ENCODE results near the gene METRNL.
"Not testable (repeated sequence)": the region's sequence is repeated elsewhere in the genome, so short reads cannot be mapped to it uniquely, and the experiment has no call there.

The METRNL gene

DNA sequence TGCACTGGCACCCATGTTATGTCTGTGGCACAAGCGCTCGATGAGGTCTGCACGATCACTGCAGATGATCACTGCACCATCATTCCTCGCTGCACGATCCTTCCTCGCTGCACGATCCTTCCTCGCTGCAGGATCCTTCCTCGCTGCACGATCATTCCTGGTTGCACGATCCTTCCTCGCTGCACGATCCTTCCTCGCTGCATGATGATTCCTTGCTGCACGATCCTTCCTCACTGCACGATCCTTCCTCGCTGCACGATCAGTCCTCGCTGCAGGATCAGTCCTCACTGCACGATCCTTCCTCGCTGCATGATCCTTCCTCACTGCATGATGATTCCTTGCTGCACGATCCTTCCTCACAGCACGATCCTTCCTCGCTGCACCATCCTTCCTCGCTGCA is 29.3 kb downstream of the METRNL start:
- no peak for DNase-seq

- DNase-seq: no peak
Measured at GRCh38 chr17:83109386-83109785, 30.0 kb downstream of the METRNL start.

DNA sequence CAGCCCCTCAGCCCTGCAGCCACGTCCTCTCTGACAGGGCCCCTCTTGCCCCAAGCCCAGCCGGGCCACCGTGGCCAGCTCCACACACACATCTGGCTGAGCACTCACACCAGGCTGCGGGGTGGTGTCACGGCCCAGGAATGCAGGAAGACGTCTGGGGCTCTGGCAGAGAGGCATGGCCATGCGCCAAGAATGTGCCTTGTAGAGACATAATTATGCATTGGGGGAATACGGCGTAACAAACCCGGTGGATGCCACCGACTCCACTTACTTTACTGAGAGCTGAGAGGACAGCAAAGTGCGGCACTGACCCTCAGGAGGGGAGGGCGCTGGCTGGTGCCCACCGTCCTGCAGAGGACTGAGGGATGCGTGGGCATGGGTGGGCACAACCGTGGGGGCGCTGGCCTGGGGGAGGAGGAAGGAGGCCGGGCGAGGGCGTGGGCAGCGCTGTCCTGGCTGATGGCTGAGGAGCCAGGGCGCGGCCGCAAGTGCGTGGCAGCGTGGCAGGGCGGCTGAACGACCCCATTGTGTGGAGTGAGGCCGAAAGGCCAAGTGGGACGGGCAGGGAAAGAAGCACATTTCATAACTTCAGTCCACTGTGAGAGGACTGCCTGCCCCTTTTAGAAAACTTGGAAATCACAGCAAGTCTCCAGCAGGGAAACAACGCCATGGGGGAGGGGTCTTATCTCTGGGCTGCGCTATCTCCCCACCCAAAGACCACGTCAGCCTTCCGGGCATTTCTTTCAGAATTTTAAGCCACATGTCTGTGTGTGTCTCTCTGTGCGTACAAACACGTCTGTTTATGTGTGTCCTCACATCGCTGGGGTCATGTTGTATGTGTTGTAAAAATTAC is 30.6 kb downstream of the METRNL start:
- no peak for DNase-seq

DNA sequence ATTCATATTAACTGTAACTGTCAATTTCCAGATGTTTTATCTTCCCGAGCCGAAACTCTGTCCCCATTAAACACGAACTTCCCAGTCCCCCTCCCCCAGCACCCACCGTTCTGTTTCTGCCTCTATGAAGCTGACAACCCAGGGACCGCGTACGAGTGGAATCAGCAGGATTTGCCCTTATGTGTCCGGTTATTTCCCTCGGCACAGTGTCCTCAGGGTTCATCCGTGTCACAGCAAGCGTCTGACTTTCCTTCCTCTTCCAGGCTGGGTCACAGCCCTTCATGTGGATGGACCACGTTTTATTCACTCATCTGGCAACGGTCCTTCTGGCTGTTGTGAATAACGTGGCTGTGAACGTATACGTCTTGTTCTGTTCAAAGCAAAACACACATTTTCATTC is 31.3 kb downstream of the METRNL start:
- DNase-seq: no peak

DNA sequence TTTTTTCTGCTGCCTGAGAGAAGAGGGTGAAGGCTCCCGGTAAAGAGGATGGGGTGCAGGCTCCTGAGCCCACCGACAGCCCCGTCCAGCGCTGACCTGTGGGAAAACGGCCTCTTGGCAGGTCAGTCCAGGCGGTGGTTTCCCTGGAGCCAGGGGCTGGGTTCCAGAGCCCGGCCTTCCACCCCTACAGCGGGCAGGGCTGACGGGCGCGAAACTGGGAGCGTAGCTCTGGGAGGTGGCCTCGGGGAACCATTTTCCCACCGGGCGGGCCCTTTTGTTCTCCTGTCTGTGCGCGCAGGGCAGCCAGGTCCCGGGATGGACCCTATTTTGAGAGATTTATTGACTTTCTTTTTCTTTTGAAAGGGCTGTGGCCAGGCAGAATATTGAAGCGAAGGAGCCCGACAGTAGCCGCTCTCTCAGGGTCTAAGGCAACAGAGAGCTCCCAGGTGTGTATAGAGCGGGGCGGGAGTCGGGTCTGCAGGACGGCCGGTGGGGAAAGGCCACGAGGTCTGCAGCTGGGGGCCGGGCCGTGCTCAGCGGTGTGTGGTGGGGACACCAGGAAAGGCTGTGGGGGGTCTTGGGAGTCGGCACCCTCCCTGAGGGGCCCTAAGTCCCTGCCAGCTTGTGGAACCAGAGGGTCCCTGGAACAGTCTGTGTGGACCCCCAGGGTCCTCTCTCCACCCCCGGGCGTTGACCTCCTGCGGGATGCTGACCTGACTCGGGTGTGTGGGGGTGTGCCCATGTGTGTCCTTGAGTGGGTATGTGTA is 32.3 kb downstream of the METRNL start:
- no peak for DNase-seq

DNA sequence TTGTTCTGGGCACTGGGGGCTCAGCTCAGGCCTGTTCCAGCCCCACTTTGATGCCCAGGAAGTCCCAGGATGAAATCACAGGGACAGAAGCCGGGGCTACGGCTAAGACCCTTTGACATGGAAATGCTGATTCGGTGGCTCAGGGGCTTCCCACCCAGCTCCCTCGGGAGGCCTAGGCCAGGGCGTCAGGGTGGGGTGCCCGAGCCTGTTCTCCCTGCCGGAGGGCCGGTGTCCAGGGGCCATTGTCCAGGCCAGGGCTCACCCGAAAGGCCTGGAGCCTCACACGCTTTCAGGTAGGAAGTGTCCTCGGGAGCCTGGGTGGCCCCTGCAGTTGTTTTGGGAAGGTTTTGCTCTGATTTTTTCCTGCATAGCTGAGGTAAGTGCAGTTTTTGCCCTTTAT is 34.0 kb downstream of the METRNL start:
- DNase-seq: no peak

GRCh38 chr17:83113792-83114191 is 34.4 kb downstream of the METRNL start:
- no peak for DNase-seq

GRCh38 chr17:83114706-83115105 is 35.3 kb downstream of the METRNL start:
- DNase-seq: no peak

DNA sequence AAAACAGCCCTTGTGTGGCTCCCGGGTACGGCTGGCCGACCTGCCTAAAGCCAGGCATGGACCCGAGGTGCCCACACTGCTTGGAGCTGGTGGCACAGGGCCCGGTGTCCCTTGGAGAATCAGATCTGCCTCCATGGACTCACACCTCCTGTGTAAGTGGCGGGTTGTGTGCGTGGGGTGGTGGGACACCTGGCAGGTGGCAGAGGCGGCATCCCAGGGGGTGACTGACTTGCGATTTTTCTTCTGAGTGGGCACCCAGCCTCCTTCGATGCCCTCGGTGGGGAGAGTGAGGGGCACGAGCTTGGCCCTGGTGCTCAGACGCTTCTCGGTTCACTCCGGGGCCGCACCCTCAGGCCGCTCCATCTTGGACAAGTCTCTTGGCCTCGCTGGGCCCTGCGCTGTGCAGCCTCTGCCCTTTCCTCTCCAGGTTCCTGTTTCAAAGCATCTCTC is 35.8 kb downstream of the METRNL start:
- DNase-seq: no peak

- DNase-seq: no peak
Measured at GRCh38 chr17:83115832-83116231, 36.4 kb downstream of the METRNL start.

GRCh38 chr17:83116311-83116771 is 36.9 kb downstream of the METRNL start:
- DNase-seq: no peak

DNA sequence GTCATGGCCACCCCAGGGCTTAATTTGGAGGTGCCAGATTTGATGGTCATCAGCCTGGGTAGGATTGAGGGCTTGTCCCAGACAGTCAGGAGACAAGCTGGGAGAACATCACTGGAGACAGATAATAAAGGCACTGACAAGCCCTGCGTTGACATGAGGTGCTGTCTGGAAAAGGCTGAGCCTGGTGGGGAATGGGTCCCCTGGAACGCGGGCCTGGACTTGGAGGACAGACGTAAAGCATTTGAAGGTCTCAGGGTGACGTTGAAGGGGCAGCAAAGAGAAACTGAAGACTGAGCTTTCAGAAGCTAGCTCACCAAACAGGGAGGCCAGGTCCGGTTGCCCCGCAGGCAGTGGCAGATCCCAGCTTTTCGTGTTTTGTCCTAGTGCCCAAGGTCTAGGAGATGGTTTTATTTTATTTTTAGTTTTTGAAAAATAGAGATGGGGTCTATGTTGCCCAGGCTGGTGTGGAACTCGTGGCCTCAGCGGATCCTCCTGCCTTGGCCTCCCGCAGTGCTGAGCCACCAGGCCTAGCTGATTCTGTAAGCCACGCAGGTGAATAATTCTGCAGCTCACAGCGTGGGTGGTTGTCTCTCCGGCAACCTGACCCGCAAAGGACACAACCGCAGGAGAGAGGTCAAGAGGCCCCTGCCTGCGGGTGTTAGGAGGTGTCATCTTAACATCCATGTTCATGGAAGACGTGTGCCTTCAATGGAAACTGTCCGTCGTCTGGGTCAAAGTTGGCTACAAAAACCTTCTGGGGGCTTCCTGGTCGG is 37.6 kb downstream of the METRNL start:
- no peak for DNase-seq

DNA sequence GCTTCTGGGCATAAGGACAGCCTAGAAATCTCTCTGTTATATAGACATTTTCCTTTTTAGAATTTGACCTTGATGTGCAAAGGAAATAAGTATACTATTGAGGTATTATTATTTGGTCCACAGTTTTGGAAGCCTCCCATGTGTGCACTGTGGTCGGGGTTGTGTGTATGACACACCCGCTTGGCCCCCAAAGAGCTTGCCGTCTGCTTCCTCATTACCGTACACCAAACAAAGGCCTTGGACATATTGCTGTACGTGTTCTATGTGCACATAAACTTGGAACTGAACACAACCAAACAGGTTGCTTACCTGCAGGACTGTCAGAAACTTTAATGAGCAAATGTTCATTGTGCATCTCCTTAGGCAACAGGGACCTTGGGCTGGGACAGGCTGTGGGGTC is 38.2 kb downstream of the METRNL start:
- no peak for DNase-seq

DNA sequence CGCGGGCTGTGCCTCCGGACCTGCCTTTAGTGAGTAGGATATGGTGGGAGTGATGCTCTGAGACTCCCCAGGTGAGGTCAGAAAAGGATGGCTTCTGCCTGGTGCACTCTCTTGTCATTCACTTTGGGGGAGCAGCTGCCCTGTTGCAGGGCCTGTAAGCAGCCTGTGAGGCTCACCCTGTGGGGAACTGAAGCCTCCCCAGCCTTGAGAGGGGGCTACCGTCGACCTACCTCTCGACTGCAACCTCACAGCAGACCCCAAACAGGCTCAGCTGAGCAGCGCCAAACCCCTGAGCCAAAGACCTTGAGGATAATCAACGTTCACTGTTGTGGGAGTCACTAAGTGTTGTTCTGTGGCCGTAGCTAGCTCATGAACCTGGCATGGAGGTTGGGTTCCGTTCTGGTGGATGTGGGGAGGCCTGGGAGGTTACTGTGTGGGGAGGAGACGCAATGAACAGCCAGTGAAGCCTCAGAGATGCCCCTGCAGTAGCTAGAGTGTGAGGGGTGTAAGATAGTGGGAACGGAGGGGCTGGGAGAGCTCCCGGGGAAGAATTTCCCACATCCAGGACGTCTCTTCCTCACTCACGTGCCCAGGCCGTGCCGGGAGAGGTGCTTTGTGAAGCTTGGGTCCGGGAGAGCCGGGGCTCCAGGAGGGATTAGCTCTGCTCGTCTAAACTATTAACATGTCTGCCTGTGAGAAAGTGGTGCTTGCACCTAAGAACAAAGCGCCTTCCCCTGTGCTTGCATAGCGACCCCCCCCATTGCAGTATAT is 38.8 kb downstream of the METRNL start:
- no peak for DNase-seq

GRCh38 chr17:83119987-83120864 is 40.8 kb downstream of the METRNL start:
- DNase-seq: no peak

- not testable (repeated sequence) for DNase-seq
Measured at GRCh38 chr17:83121473-83121872, 42.1 kb downstream of the METRNL start.

- no peak for DNase-seq
Measured at GRCh38 chr17:83121921-83122820, 42.8 kb downstream of the METRNL start.

DNA sequence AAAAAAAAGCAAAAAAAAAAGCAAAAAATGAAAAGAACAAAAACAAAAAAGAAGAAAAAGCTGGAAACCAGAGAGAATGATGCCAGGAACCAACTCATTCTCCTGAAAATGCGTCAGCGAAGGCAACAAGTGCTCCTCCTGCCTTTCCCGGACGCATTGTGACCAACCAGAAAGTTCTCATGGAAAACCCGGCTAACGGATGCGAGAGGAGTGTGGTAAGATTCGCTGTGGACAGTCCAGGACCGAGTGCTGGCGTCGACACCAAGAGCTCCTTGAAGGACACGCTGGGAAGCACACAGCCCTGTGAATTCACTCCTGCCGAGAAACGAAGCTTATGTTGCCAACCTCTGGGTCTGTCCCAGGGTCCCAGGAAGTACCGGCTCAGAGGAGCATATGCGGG is 43.4 kb downstream of the METRNL start:
- DNase-seq: no peak

GRCh38 chr17:83123896-83124801 is 44.7 kb downstream of the METRNL start:
- DNase-seq: no peak

All from CD4-positive, alpha-beta T cell treated with Interleukin-17A for 4 hours (primary cell).